ENCODE data around the gene BCL7A. TPM values are rescaled to one million over a fixed set of nuclear protein-coding genes. Genes with fewer than 3 reads are reported as not detected.
A peak's percentile ranks its signal among the peaks of the same experiment; 100 is the strongest.

The BCL7A gene
- total and polyA plus RNA-seq, 10 of the 15 experiments (the other 5 are each of a cell fraction or from before 2014, with no cell fraction given) = 0.37 to 17.2 (median 11.7) TPM

DNA sequence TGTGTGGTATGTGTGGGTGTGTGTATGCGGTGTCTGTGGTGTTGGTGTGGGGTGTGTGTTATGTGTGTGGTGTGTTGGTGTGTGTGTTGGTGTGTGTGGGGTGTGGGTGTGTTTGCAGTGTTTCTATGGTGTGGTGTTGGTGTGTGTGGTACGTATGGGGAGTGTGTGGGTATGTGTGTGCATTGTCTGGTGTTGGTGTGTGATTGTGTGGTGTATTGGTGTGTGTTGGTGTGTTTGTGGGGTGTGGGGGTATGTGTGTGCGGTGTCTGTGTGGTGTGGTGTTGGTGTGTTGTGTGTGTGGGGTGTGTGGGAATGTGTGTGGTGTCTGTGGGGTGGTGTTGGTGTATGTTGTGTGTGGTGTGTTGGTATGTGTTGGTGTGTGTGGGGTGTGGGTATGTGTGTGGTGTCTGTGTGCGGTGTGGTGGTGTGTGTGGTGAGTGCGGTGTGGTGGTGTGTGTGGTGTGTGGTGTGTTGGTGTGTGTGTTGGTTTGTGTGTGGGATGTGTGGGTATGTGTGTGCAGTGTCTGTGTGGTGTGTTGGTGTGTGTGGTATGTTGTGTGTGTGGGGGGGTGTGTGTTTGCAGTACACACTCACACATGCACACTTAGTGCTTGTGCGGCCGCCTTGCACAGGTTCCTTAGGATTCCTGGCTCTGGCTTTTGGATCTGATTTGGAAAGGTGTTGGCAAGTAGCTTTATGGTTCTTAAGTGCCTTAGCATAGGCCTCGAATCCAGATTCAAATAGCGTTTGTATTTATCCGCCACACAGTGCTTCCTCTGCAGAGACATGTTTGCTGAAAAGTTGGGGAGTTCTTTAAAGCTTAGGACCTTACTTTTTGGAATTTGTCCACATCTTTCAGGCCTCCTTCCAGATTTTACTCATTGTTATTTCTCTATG is 73.3 kb downstream of the BCL7A start (continued):
- TF ChIP-seq, protein P1, sequence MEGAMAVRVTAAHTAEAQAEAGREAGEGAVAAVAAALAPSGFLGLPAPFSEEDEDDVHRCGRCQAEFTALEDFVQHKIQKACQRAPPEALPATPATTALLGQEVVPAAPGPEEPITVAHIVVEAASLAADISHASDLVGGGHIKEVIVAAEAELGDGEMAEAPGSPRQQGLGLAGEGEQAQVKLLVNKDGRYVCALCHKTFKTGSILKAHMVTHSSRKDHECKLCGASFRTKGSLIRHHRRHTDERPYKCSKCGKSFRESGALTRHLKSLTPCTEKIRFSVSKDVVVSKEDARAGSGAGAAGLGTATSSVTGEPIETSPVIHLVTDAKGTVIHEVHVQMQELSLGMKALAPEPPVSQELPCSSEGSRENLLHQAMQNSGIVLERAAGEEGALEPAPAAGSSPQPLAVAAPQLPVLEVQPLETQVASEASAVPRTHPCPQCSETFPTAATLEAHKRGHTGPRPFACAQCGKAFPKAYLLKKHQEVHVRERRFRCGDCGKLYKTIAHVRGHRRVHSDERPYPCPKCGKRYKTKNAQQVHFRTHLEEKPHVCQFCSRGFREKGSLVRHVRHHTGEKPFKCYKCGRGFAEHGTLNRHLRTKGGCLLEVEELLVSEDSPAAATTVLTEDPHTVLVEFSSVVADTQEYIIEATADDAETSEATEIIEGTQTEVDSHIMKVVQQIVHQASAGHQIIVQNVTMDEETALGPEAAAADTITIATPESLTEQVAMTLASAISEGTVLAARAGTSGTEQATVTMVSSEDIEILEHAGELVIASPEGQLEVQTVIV (IDR thresholded peaks at IDR 0.05; ENCODE audit: borderline replicate concordance, partially characterized antibody) = no peak
- no peak for TF ChIP-seq BCL11A (IDR thresholded peaks at IDR 0.05; ENCODE audit: low read depth, low read length)
- TF ChIP-seq GATAD2B (conservative IDR thresholded peaks at IDR 0.05; ENCODE audit: low read depth) = no peak
- TF ChIP-seq NR2C1 (IDR thresholded peaks at IDR 0.05) = no peak
- TF ChIP-seq PAX5 (IDR thresholded peaks at IDR 0.05; ENCODE audit: borderline replicate concordance, low read depth, low read length) = no peak
- TF ChIP-seq SIN3A (IDR thresholded peaks at IDR 0.05; ENCODE audit: low read depth, low read length) = no peak
- TF ChIP-seq NBN (IDR thresholded peaks at IDR 0.05) = 0 out of 2 replicates have a peak, but pooled peaks have one; percentile 31
- peak; percentile 35 for TF ChIP-seq NR2C2 (IDR thresholded peaks at IDR 0.05; ENCODE audit: borderline replicate concordance, control insufficient read depth, insufficient read length, low read depth)
- TF ChIP-seq, protein P2, sequence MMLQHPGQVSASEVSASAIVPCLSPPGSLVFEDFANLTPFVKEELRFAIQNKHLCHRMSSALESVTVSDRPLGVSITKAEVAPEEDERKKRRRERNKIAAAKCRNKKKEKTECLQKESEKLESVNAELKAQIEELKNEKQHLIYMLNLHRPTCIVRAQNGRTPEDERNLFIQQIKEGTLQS (IDR thresholded peaks at IDR 0.05; ENCODE audit: borderline replicate concordance, extremely low read depth, low read depth, low read length) = no peak

Measured in GM12878 (cell line).